Mesenchymal stem cell (in vitro differentiated cells and primary cell): ENCODE data around the gene PDAP1.
"Not testable (repeated sequence)": the region's sequence is repeated elsewhere in the genome, so short reads cannot be mapped to it uniquely, and the experiment has no call there.

ENCODE experiments used
- DNase-seq: peaks from one replicate; pipeline ENCODE4 v3.0.0-alpha.2; 2013
- H2AFZ ChIP-seq: one replicate; pipeline ENCODE4 v1.6.1; 2013; ENCODE audit warnings: low read depth, mild to moderate bottlenecking, control low read depth, inconsistent platforms, low read length, moderate library complexity
- H2AK5ac ChIP-seq: 2 replicates; pipeline ENCODE4 v1.6.1; 2013; ENCODE audit warnings: low read length, moderate library complexity, mild to moderate bottlenecking, inconsistent platforms; ENCODE audit not compliant: severe bottlenecking
- H2BK120ac ChIP-seq: one replicate; pipeline ENCODE4 v1.6.1; 2013; ENCODE audit warnings: low read depth, mild to moderate bottlenecking, inconsistent platforms, low read length, moderate library complexity
- H2BK12ac ChIP-seq, 2 experiments: one replicate each; pipeline ENCODE4 v1.6.1; 2013; ENCODE audit warnings: inconsistent platforms in 2 of 2, low read length in 2 of 2, mild to moderate bottlenecking in 2 of 2, moderate library complexity in 2 of 2, control low read depth in 1 of 2
- H2BK15ac ChIP-seq: one replicate; pipeline ENCODE4 v1.6.1; 2013; ENCODE audit warnings: mild to moderate bottlenecking, low read depth, inconsistent platforms; ENCODE audit not compliant: poor library complexity, severe bottlenecking
- H2BK5ac ChIP-seq: 2 replicates; pipeline ENCODE4 v1.6.1; 2013; ENCODE audit warnings: low read depth, mild to moderate bottlenecking, low read length, control low read depth, inconsistent platforms; ENCODE audit not compliant: poor library complexity, severe bottlenecking
- H3K14ac ChIP-seq, 2 experiments: one replicate each; pipeline ENCODE4 v1.6.1; 2013; ENCODE audit warnings: inconsistent platforms in 2 of 2, low read length in 2 of 2, control low read depth in 1 of 2, mild to moderate bottlenecking in 1 of 2, moderate library complexity in 1 of 2
- H3K18ac ChIP-seq, 2 experiments: one replicate each; pipeline ENCODE4 v1.6.1; 2013; ENCODE audit warnings: inconsistent platforms in 2 of 2, low read length in 2 of 2, control low read depth in 1 of 2, low read depth in 1 of 2, mild to moderate bottlenecking in 1 of 2
- H3K23ac ChIP-seq, 2 experiments: one replicate each; pipeline ENCODE4 v1.6.1; 2013; ENCODE audit warnings: inconsistent platforms in 2 of 2, low read length in 2 of 2, mild to moderate bottlenecking in 2 of 2, moderate library complexity in 2 of 2, control low read depth in 1 of 2
- H3K27ac ChIP-seq: 2 replicates; pipeline ENCODE4 v1.5.1; 2013; ENCODE audit warnings: mild to moderate bottlenecking, moderate library complexity, low read length, control low read depth, inconsistent platforms; ENCODE audit not compliant: poor library complexity, severe bottlenecking
- H3K27me3 ChIP-seq, 2 experiments: 2 replicates each; pipeline versions ENCODE4 v1.6.1 to v1.7.0; 2013; ENCODE audit warnings: low read length in 2 of 2, mild to moderate bottlenecking in 2 of 2, moderate library complexity in 2 of 2, control low read depth in 1 of 2, inconsistent platforms in 1 of 2; ENCODE audit not compliant: control insufficient read depth in 1 of 2, insufficient read depth in 1 of 2
- H3K36me3 ChIP-seq, 2 experiments: 2 replicates each; pipeline versions ENCODE4 v1.6.1 to v1.7.0; 2013; ENCODE audit warnings: low read length in 2 of 2, control low read depth in 1 of 2, inconsistent platforms in 1 of 2, low read depth in 1 of 2, mild to moderate bottlenecking in 1 of 2; ENCODE audit not compliant: insufficient read depth in 2 of 2, control insufficient read depth in 1 of 2
- H3K4ac ChIP-seq, 2 experiments: one replicate each; pipeline ENCODE4 v1.6.1; 2013; ENCODE audit warnings: inconsistent platforms in 2 of 2, low read length in 2 of 2, mild to moderate bottlenecking in 2 of 2, moderate library complexity in 2 of 2, control low read depth in 1 of 2, low read depth in 1 of 2
- H3K4me1 ChIP-seq: 2 replicates; pipeline ENCODE4 v1.6.1; 2013; ENCODE audit warnings: low read depth, low read length, control low read depth; ENCODE audit not compliant: control insufficient read depth, insufficient read depth
- H3K4me2 ChIP-seq: 2 replicates; pipeline ENCODE4 v1.6.1; 2013; ENCODE audit warnings: low read length, mild to moderate bottlenecking, inconsistent platforms; ENCODE audit not compliant: poor library complexity, severe bottlenecking
- H3K4me3 ChIP-seq, 2 experiments: 2 replicates each; pipeline versions ENCODE4 v1.5.1 to v1.7.0; 2013; ENCODE audit warnings: low read length in 2 of 2, mild to moderate bottlenecking in 2 of 2, control low read depth in 1 of 2, low read depth in 1 of 2; ENCODE audit not compliant: insufficient read depth in 1 of 2
- H3K79me1 ChIP-seq: replicated peaks from 2 replicates; pipeline ENCODE4 v1.6.1; 2013; ENCODE audit warnings: mild to moderate bottlenecking, control low read depth, low read length, inconsistent platforms; ENCODE audit not compliant: poor library complexity, severe bottlenecking
- H3K9ac ChIP-seq: 2 replicates; pipeline ENCODE4 v1.7.0; 2013; ENCODE audit warnings: mild to moderate bottlenecking, low read length, moderate library complexity
- H3K9me3 ChIP-seq: 2 replicates; pipeline ENCODE4 v1.7.0; 2013; ENCODE audit warnings: mild to moderate bottlenecking, low read length; ENCODE audit not compliant: control insufficient read depth
- H4K8ac ChIP-seq: one replicate; pipeline ENCODE4 v1.6.1; 2013; ENCODE audit warnings: inconsistent platforms, mild to moderate bottlenecking, low read length, moderate library complexity
- H4K91ac ChIP-seq: one replicate; pipeline ENCODE4 v1.6.1; 2013; ENCODE audit warnings: mild to moderate bottlenecking, low read length, inconsistent platforms
- WGBS: methylation state at CpG from one replicate; pipeline ENCODE4 v1.1.7; 2013; ENCODE audit warnings: mixed read lengths; 5-methylcytosine and 5-hydroxymethylcytosine counted together

PDAP1 gene

GRCh38 chr7:99350641-99351040, 57.8 kb downstream of the PDAP1 start:
- H3K4me3 ChIP-seq, H2AK5ac ChIP-seq, H4K8ac ChIP-seq, H3K4me2 ChIP-seq, H3K9me3 ChIP-seq, H3K27me3 ChIP-seq, H3K9ac ChIP-seq, H3K14ac ChIP-seq, DNase-seq, H3K23ac ChIP-seq, H3K4me1 ChIP-seq, H3K18ac ChIP-seq, H3K4ac ChIP-seq, H2BK5ac ChIP-seq, H2BK15ac ChIP-seq, H2BK12ac ChIP-seq, H3K27ac ChIP-seq, H4K91ac ChIP-seq, H2AFZ ChIP-seq, H2BK120ac ChIP-seq: not testable (repeated sequence)
- peaks cover 17% of the 10 kb centered on the region for H3K79me1 ChIP-seq
- peaks cover 62 to 83% of the 10 kb centered on the region in 2 experiments for H3K36me3 ChIP-seq
- WGBS: 100% methylated on average over 3 of the region's 3 CpGs
